ENCODE measurements around the gene EPB41. TPM values are rescaled to one million over a fixed set of nuclear protein-coding genes. Genes with fewer than 3 reads are reported as not detected.

EPB41 gene
- total RNA-seq, 1 experiment from 2014 or later: 20.2 TPM

- intact Hi-C loops (cut with micrococcal nuclease; ENCODE audit: unreplicated experiment): no loop called here
- peak overlapping the region; percentile 54 to 80 for H3K4me3 ChIP-seq (ENCODE audit: low read depth in 2 of 2, low read length in 2 of 2)
- DNase-seq (ENCODE audit: low read depth, low spot score): no peak
- peak overlapping the region; percentile 14; the same call in 1 of the 2 replicates for H3K27ac ChIP-seq (ENCODE audit: low read length)
- POLR2A ChIA-PET: interaction anchor here (0.6 kb wide), 1 partner anchor 16 kb away, joined by 4 read pairs; no protein-coding TSS in a partner anchor
- peaks cover 4% of the 10 kb centered on the region; the same call in 1 of the 2 replicates for H3K4me1 ChIP-seq (ENCODE audit: control insufficient read depth, insufficient read depth, low read length)
- TF ChIP-seq SIN3A (IDR thresholded peaks at IDR 0.05; ENCODE audit: borderline replicate concordance, insufficient read depth, low read depth, low read length): 0 out of 2 replicates have a peak, but pooled peaks have one; percentile 33
- no peak for TF ChIP-seq CTCF (IDR thresholded peaks at IDR 0.05)
- no peaks in the 10 kb centered on the region for H3K9me3 ChIP-seq (ENCODE audit: control insufficient read depth, insufficient read depth, low read depth, low read length)
- no TSS peak for BruUV-seq (replicated peaks)
- no peaks in the 10 kb centered on the region for H3K27me3 ChIP-seq (ENCODE audit: control insufficient read depth, insufficient read depth, low read length)
- CTCF ChIA-PET: interaction anchor here (0.6 kb wide), 3 partner anchors 192 to 935 kb away, joined by 9 to 10 read pairs (median 9); no protein-coding TSS in a partner anchor
- peak; percentile 76 for ATAC-seq
- no peaks in the 10 kb centered on the region for H3K36me3 ChIP-seq (ENCODE audit: control insufficient read depth, insufficient read depth, low read length)
- in situ Hi-C loops (cut with HindIII; ENCODE audit: low pct_unique_long_range_greater_than_20kb, low sequenced_read_pairs): no loop called here
These were observed 894 bp downstream of the EPB41 start for GRCh38 chr1:28915031-28915895.

GRCh38 chr1:28917757-28918118 lies 3.4 kb downstream of the EPB41 start:
- DNase-seq (ENCODE audit: low read depth, low spot score): no peak
- Histone ChIP-seq H3K27ac (ENCODE audit: low read length) (no peak overlapping the region), H3K4me1 (ENCODE audit: control insufficient read depth, insufficient read depth, low read length) (peaks cover 4% of the 10 kb centered on the region; the same call in 1 of the 2 replicates), H3K9me3 (ENCODE audit: control insufficient read depth, insufficient read depth, low read depth, low read length) (no peaks in the 10 kb centered on the region), H3K27me3 (ENCODE audit: control insufficient read depth, insufficient read depth, low read length) (no peaks in the 10 kb centered on the region), H3K4me3 (ENCODE audit: low read depth in 2 of 2, low read length in 2 of 2) (no peak overlapping the region), H3K36me3 (ENCODE audit: control insufficient read depth, insufficient read depth, low read length) (no peaks in the 10 kb centered on the region)
- no peak for ATAC-seq
- intact Hi-C loops (cut with micrococcal nuclease; ENCODE audit: unreplicated experiment) (no loop called here), in situ Hi-C loops (cut with HindIII; ENCODE audit: low pct_unique_long_range_greater_than_20kb, low sequenced_read_pairs) (no loop called here)
- POLR2A ChIA-PET: no interaction called here
- no TSS peak for BruUV-seq (replicated peaks)
- CTCF ChIA-PET: no interaction called here
- TF ChIP-seq SIN3A (IDR thresholded peaks at IDR 0.05; ENCODE audit: borderline replicate concordance, insufficient read depth, low read depth, low read length) (no peak), POLR2AphosphoS5 (IDR thresholded peaks at IDR 0.05; ENCODE audit: low read depth, low read length) (no peak), CTCF (IDR thresholded peaks at IDR 0.05) (no peak)

GRCh38 chr1:28921286-28921869 lies 7.0 kb downstream of the EPB41 start:
- DNase-seq (ENCODE audit: low read depth, low spot score): no peak
- CTCF ChIA-PET: interaction anchor here (0.7 to 0.9 kb wide), 2 partner anchors 39 to 160 kb away, joined by 3 to 4 read pairs; no protein-coding TSS in a partner anchor
- TF ChIP-seq TCF7L2 (IDR thresholded peaks at IDR 0.05; ENCODE audit: low read depth, low read length): no peak
- no peak for TF ChIP-seq POLR2AphosphoS5 (IDR thresholded peaks at IDR 0.05; ENCODE audit: low read depth, low read length)
- TF ChIP-seq SIN3A (IDR thresholded peaks at IDR 0.05; ENCODE audit: borderline replicate concordance, insufficient read depth, low read depth, low read length): no peak
- TF ChIP-seq REST (IDR thresholded peaks at IDR 0.05; ENCODE audit: insufficient read depth in 1 of 2, low read depth in 2 of 2, low read length in 1 of 2): no peak
- no peak for TF ChIP-seq CTCF (IDR thresholded peaks at IDR 0.05)

More at GRCh38 chr1:28921286-28921869, 7.0 kb downstream of the EPB41 start:
- no peaks in the 10 kb centered on the region for H3K9me3 ChIP-seq (ENCODE audit: control insufficient read depth, insufficient read depth, low read depth, low read length)
- intact Hi-C loops (cut with micrococcal nuclease; ENCODE audit: unreplicated experiment) (no loop called here), in situ Hi-C loops (cut with HindIII; ENCODE audit: low pct_unique_long_range_greater_than_20kb, low sequenced_read_pairs) (no loop called here)
- no peak overlapping the region for H3K4me3 ChIP-seq (ENCODE audit: low read depth in 2 of 2, low read length in 2 of 2)
- no TSS peak for BruUV-seq (replicated peaks)
- no peak overlapping the region for H3K27ac ChIP-seq (ENCODE audit: low read length)
- H3K36me3 ChIP-seq (ENCODE audit: control insufficient read depth, insufficient read depth, low read length): no peaks in the 10 kb centered on the region
- POLR2A ChIA-PET: no interaction called here
- no peak for ATAC-seq
- no peaks in the 10 kb centered on the region for H3K27me3 ChIP-seq (ENCODE audit: control insufficient read depth, insufficient read depth, low read length)
- no peaks in the 10 kb centered on the region for H3K4me1 ChIP-seq (ENCODE audit: control insufficient read depth, insufficient read depth, low read length)
